ENCODE measurements around the gene LURAP1L.

Gene LURAP1L

DNA sequence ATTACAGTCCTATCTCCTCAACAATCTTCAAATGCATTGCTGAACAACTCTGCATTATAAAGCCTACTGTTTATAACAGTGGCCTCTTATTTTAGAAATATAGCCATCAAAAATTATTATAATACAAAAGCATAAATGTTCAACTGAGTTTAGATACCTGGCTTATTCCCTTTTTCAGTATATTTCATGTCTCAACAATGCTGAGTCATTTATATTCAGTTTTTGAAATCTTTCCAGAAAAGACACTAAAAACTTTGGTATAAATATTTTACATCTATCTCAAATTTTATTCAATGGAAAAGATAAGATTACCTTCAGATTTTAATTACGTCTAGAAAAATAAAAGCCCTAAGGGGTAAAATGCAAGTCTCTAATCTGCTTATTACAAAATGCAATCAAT, 37.9 kb downstream of the LURAP1L start:
- Histone ChIP-seq H3K36me3 (ENCODE audit: insufficient read depth, low read length) (no peaks in the 10 kb centered on the region), H3K9me3 (ENCODE audit: control insufficient read depth, insufficient read depth, low read length) (no peaks in the 10 kb centered on the region), H3K9ac (ENCODE audit: low read depth, low read length) (no peak overlapping the region), H3K4me1 (ENCODE audit: insufficient read depth, low read length) (peaks cover 7% of the 10 kb centered on the region; the same call in 1 of the 2 replicates)

DNA sequence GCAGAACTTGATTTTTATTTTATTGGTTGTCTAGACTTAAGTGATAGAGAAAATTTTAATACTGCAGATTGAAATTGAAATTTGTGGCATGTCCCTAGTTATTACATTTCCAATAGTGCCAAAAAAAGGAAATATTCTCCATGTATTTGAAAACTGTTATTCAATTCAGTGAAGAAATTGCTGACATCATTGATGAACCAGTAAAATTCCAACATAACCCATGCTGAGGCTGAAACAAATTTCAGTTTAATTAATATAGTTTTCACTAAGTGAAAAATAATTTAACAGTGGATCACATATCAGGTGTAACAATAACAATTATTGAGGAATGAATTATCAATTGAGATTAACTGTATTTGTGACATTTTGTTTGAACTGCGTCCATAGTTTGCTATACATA, 38.7 kb downstream of the LURAP1L start:
- Histone ChIP-seq H3K9ac (ENCODE audit: low read depth, low read length) (no peak overlapping the region), H3K36me3 (ENCODE audit: insufficient read depth, low read length) (no peaks in the 10 kb centered on the region), H3K9me3 (ENCODE audit: control insufficient read depth, insufficient read depth, low read length) (no peaks in the 10 kb centered on the region), H3K4me1 (ENCODE audit: insufficient read depth, low read length) (peaks cover 7% of the 10 kb centered on the region; the same call in 1 of the 2 replicates)

DNA sequence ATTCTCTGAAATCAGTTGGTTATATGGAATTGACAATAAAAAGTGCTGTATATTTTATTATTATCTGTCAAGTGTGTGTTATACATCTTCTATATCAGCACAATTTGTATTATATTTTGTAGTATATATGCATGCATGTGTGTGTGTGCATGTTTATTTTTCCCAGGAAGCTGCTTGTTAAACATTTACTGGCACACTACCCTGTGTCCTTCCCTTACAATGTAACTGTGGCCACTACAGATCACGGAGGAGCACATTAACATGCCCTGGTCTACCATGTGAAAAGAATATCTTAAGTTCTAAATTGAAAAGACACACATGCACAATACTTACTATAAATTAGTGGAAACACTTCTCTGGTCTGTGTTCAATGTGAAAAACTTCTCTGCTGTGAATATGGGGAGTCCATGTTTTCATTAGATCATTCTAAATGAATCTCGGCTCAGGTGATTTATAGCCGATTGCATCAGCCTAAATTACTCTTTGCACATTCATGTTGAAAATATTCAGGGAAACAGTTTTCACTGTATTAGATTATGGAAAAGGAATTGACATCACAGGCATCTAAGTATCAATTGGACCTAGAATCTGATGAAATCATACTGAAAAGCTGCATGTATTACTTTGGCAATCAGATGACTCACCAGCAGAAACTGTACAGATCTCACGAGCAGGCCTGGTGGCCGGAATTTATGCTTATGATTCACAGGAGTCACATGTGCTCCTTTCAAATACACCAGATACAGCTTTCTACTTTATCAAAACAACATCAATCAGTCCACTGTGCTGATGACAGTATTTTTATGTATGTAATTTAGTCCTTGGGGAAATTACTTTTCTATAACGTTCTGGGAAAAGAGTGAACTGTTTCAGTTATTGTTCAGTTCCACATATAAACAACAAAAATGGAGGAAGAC, 39.4 kb downstream of the LURAP1L start:
- no peak overlapping the region for H3K9ac ChIP-seq (ENCODE audit: low read depth, low read length)
- no peaks in the 10 kb centered on the region for H3K36me3 ChIP-seq (ENCODE audit: insufficient read depth, low read length)
- no peaks in the 10 kb centered on the region for H3K9me3 ChIP-seq (ENCODE audit: control insufficient read depth, insufficient read depth, low read length)
- peaks cover 7% of the 10 kb centered on the region; the same call in 1 of the 2 replicates for H3K4me1 ChIP-seq (ENCODE audit: insufficient read depth, low read length)

DNA sequence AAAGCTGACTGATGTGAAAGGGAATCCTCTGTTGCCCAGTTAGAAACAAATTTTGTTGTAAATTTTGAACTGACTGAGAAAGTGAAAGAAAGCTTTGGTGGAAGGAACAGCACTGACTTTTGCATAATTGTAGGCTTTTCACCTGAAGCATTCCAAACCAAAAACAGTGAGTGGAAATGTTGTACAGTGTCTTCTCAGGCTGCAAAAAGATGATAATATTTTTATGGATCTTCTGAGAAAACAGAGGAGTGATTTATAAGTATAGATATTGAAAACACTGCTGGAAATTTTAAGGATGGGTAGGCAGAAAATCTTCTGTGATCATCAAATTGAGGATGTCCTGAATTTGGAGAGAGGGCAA, 40.0 kb downstream of the LURAP1L start:
- Histone ChIP-seq H3K4me1 (ENCODE audit: insufficient read depth, low read length) (peaks cover 7% of the 10 kb centered on the region; the same call in 1 of the 2 replicates), H3K36me3 (ENCODE audit: insufficient read depth, low read length) (no peaks in the 10 kb centered on the region), H3K9ac (ENCODE audit: low read depth, low read length) (no peak overlapping the region), H3K9me3 (ENCODE audit: control insufficient read depth, insufficient read depth, low read length) (no peaks in the 10 kb centered on the region)

DNA sequence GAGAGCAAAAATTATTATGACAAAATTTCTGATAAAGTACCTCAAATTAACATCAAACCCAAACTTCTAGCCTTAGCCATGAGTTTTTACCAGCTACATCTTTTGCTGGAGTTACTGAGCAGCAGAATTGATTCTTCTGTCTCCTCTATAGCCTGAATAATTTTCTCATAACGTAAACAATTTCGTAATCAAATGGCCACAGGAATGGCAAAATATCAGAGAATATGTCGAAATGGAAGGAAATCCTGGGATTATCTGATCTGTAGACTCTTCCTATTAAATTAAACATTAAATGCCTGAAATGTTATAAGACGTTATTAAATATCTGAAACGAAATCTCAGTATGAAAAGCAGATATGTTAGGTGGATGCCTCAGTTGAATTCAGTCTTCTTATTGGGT, 41.1 kb downstream of the LURAP1L start:
- no peaks in the 10 kb centered on the region for H3K9me3 ChIP-seq (ENCODE audit: control insufficient read depth, insufficient read depth, low read length)
- H3K4me1 ChIP-seq (ENCODE audit: insufficient read depth, low read length) = peaks cover 7% of the 10 kb centered on the region; the same call in 1 of the 2 replicates
- no peaks in the 10 kb centered on the region for H3K36me3 ChIP-seq (ENCODE audit: insufficient read depth, low read length)
- H3K9ac ChIP-seq (ENCODE audit: low read depth, low read length) = no peak overlapping the region

DNA sequence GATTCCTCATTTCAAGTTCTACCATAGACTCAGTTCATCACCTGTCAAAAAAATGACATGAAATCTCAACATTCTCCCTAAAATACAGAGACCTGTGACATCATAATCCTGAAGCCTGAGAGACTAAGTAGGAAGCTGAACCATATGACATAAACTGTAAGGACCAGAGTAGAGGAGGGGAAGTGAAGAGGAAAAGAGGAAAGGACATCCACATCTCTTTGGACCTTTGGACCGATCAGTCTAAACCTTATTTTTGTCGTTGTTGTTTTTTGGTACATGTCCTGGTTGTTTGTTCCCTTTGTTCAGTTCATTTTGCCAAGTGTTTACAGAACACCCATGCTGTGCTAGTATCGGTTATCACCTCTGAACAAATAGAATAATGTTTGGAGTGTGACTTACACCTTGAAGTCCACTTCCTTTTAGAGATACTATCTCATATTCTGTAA, 41.9 kb downstream of the LURAP1L start:
- Histone ChIP-seq H3K36me3 (ENCODE audit: insufficient read depth, low read length) (no peaks in the 10 kb centered on the region), H3K9me3 (ENCODE audit: control insufficient read depth, insufficient read depth, low read length) (no peaks in the 10 kb centered on the region), H3K9ac (ENCODE audit: low read depth, low read length) (no peak overlapping the region), H3K4me1 (ENCODE audit: insufficient read depth, low read length) (peaks cover 7% of the 10 kb centered on the region; the same call in 1 of the 2 replicates)

DNA sequence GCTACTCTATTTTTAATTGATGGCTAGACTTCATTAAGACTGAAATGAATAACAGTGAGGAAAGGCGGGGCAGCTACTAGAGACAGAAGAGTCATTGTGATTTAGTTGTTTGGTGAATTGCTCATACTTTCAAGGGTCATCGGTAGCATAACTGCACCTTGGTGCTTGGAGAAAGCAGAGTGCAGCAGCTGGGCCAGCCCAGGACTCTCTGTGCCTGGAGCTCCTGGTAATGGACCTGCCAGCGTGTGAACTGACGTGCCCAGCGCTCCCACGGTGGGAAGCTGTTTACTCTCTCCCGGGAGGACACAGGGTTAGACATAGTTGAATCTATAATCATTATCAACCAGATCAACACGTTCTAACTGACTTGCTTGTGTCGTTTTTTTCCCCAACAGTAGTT, 42.9 kb downstream of the LURAP1L start:
- H3K9ac ChIP-seq (ENCODE audit: low read depth, low read length) = no peak overlapping the region
- H3K4me1 ChIP-seq (ENCODE audit: insufficient read depth, low read length) = peaks cover 7% of the 10 kb centered on the region; the same call in 1 of the 2 replicates
- H3K36me3 ChIP-seq (ENCODE audit: insufficient read depth, low read length) = no peaks in the 10 kb centered on the region
- no peaks in the 10 kb centered on the region for H3K9me3 ChIP-seq (ENCODE audit: control insufficient read depth, insufficient read depth, low read length)

DNA sequence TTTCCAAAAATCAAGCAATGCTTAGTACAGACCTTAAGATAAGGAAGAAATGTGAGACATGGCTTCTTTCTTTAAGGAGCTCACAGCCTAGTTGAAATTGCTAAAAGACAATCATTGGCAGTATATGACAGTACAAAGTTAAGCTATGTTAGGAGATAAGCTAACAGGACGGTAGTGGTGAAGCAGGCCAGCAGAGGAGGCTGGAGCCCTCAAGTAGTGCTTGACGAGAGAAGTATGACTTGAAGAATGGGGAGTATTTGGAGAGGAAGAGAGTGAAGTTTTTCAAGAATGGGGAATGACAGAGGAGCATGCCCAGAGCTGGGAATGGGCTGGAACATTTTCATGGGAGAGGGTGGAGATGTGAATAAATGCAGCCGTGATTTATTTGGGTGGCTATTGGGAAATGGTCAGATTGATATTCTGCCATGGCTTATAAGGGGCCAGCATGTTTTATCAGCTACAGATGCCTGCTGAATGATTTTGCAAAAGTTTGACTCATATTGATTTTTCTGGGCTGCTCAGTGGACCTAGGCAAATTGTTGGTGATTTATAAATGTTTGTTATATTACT, 43.7 kb downstream of the LURAP1L start:
- Histone ChIP-seq H3K4me1 (ENCODE audit: insufficient read depth, low read length) (peaks cover 7% of the 10 kb centered on the region; the same call in 1 of the 2 replicates), H3K9ac (ENCODE audit: low read depth, low read length) (no peak overlapping the region), H3K36me3 (ENCODE audit: insufficient read depth, low read length) (no peaks in the 10 kb centered on the region), H3K9me3 (ENCODE audit: control insufficient read depth, insufficient read depth, low read length) (no peaks in the 10 kb centered on the region)

DNA sequence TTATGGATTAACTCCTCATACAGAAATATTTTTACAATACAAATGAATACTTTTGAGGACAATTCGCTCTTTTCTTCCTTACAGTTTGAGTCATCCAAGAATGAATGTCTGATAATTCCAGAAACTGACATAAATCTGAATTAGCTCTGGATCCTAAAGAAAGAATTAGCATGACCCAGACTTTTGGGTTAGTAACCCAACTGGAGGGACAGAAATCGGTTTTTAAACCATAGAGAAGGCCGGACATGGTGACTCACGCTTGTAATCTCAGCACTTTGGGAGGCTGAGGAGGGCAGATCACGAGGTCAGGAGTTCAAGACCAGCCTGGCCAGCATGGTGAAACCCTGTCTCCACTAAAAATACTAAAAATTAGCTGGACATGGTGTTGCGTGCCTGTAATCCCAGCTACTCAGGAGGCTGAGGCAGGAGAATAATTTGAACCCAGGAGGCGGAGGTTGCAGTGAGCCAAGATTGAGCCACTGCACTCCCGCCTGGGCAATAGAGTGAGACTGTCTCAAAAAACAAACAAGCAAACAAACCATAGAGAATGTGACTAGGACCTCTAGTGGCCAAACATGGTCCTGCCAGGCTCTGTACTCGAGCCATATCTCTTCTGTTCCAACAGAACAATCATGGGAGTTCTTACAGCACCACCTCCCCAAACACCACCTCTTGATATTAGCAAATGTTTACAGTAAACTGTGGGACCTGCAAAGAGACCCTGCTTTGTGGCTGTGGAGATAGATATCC, 44.8 kb downstream of the LURAP1L start:
- H3K36me3 ChIP-seq (ENCODE audit: insufficient read depth, low read length) = no peaks in the 10 kb centered on the region

DNA sequence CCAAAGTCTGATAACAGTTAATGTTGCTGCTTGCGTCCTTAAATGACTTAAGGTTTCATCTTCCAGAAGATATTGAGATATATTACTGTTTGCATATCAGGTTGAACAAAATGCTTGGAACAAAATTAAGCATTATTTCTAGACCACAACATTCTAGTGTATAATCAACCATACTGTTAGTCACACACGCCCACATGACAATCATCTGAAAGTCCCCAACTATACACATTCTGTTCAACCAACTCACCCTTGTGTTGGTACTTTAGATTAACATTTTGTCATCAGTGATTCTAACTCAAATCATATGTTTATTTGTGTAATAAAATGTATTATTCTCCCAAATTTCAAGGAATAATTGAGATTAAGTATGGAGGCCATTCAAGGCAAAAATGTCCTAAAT, 47.3 kb downstream of the LURAP1L start:
- H3K9ac ChIP-seq (ENCODE audit: low read depth, low read length) = no peak overlapping the region

More for the DNA sequence above, 44.8 kb downstream of the LURAP1L start:
- peaks cover 3% of the 10 kb centered on the region; the same call in 1 of the 2 replicates for H3K4me1 ChIP-seq (ENCODE audit: insufficient read depth, low read length)
- no peaks in the 10 kb centered on the region for H3K9me3 ChIP-seq (ENCODE audit: control insufficient read depth, insufficient read depth, low read length)
- no peak overlapping the region for H3K9ac ChIP-seq (ENCODE audit: low read depth, low read length)

DNA sequence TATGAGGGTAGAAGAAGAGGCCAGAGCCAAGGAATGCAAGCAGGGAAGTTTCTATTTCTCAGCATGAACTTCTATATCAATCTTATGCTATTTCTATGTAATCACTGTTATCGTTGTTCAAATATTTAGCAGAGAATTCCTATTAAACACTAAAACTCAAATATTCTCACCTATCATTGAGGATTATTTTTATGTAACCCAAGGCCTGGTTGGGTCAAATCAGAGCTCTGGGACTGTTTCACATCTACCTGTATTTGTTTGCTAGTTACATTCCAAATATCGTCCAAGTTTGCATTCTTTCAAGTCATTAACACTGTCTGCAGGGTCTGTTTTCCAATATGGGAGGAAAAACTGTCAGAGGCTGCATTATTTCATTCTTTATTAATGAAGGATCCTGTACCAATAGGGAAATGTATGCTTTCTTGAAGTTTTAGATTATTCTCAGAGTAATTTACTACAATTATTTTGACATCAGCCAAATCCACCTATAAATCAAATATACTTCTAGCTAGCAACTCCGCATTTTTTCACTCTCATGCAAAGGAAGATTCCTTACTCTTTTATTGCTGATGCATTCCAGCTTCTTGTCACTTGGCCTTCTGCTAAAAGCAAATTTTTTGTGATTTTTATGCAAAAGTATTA, 52.2 kb downstream of the LURAP1L start:
- H3K36me3 ChIP-seq (ENCODE audit: insufficient read depth, low read length) = no peaks in the 10 kb centered on the region
- no peak overlapping the region for H3K9ac ChIP-seq (ENCODE audit: low read depth, low read length)
- no peaks in the 10 kb centered on the region for H3K9me3 ChIP-seq (ENCODE audit: control insufficient read depth, insufficient read depth, low read length)
- H3K4me1 ChIP-seq (ENCODE audit: insufficient read depth, low read length) = no peaks in the 10 kb centered on the region; the same call in 1 of the 2 replicates

More for the DNA sequence above, 47.3 kb downstream of the LURAP1L start:
- H3K36me3 ChIP-seq (ENCODE audit: insufficient read depth, low read length) = no peaks in the 10 kb centered on the region
- H3K4me1 ChIP-seq (ENCODE audit: insufficient read depth, low read length) = no peaks in the 10 kb centered on the region
- H3K9me3 ChIP-seq (ENCODE audit: control insufficient read depth, insufficient read depth, low read length) = no peaks in the 10 kb centered on the region

DNA sequence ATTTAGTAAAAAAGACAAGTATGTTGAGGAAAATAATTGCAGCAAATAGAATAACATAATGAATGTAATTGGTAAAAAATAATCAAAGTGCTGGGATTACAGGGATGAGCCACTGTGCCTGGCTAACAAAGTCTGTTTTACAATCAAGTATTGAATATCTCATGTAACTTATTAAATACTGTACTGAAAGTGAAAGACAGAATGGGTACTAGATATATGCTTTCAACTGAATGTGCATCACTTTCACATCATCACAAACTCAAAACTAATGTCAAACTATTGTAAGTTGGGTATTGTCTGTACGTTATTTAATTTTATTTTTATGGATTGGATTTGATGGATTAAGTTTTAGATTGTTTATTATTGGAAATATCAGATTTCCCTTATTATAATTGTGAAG, 58.9 kb downstream of the LURAP1L start:
- peaks cover 5% of the 10 kb centered on the region; the same call in 1 of the 2 replicates for H3K9me3 ChIP-seq (ENCODE audit: control insufficient read depth, insufficient read depth, low read length)
- no peaks in the 10 kb centered on the region; the same call in 1 of the 2 replicates for H3K4me1 ChIP-seq (ENCODE audit: insufficient read depth, low read length)
- no peaks in the 10 kb centered on the region for H3K36me3 ChIP-seq (ENCODE audit: insufficient read depth, low read length)
- H3K9ac ChIP-seq (ENCODE audit: low read depth, low read length) = no peak overlapping the region

DNA sequence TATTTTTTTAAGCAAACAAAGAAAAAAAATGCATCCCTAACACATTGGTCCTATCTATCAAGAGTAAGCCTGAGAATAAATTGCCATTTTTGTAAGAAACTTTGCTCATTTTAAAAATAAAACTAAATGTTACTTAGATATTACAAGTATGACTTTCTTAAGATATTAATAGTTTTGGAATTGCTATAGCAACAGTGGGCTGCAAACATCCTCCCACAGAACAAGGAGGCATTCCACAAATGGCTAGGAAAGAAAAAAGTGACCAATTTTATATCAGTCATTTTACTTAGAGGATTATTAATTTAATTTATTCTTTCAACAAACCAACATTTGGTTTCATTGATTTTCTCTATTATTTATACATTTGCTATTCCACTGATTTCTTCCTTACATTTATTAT, 63.7 kb downstream of the LURAP1L start:
- Histone ChIP-seq H3K36me3 (ENCODE audit: insufficient read depth, low read length) (no peaks in the 10 kb centered on the region), H3K4me1 (ENCODE audit: insufficient read depth, low read length) (no peaks in the 10 kb centered on the region), H3K9ac (ENCODE audit: low read depth, low read length) (no peak overlapping the region), H3K9me3 (ENCODE audit: control insufficient read depth, insufficient read depth, low read length) (peaks cover 5% of the 10 kb centered on the region; the same call in 1 of the 2 replicates)

DNA sequence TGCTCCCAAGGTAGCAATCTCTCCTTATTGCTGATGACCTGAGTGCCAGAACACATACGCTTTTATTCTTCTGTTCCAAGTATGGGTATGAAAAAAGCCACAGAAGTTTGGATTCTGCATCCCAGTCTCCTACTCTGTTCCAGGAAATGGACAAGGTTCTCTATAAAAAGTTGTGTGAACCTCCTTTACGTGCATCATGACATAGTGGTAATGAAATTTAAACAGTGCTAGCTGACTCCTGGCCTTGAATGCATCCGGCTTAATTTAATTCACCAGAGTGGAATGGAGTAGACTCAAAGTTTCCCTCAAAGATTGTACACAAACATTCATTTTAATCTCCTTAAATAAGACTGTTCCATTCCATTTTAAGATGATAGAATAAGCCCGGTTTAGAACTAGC, 68.9 kb downstream of the LURAP1L start:
- no peak overlapping the region for H3K9ac ChIP-seq (ENCODE audit: low read depth, low read length)
- no peaks in the 10 kb centered on the region for H3K36me3 ChIP-seq (ENCODE audit: insufficient read depth, low read length)
- H3K4me1 ChIP-seq (ENCODE audit: insufficient read depth, low read length) = no peaks in the 10 kb centered on the region

More for the DNA sequence above, 68.9 kb downstream of the LURAP1L start:
- H3K9me3 ChIP-seq (ENCODE audit: control insufficient read depth, insufficient read depth, low read length) = no peaks in the 10 kb centered on the region
